ENCODE data around the gene ADCY3.

GRCh38 chr2:24863641-24864040 lies 56.4 kb downstream of the ADCY3 start:
- no peak for TF ChIP-seq ZFX (IDR thresholded peaks at IDR 0.05)
- TF ChIP-seq, protein P1, sequence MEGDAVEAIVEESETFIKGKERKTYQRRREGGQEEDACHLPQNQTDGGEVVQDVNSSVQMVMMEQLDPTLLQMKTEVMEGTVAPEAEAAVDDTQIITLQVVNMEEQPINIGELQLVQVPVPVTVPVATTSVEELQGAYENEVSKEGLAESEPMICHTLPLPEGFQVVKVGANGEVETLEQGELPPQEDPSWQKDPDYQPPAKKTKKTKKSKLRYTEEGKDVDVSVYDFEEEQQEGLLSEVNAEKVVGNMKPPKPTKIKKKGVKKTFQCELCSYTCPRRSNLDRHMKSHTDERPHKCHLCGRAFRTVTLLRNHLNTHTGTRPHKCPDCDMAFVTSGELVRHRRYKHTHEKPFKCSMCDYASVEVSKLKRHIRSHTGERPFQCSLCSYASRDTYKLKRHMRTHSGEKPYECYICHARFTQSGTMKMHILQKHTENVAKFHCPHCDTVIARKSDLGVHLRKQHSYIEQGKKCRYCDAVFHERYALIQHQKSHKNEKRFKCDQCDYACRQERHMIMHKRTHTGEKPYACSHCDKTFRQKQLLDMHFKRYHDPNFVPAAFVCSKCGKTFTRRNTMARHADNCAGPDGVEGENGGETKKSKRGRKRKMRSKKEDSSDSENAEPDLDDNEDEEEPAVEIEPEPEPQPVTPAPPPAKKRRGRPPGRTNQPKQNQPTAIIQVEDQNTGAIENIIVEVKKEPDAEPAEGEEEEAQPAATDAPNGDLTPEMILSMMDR (conservative IDR thresholded peaks at IDR 0.05), result no peak

Data from C4-2B (cell line).